H1 (cell line): ENCODE results near the gene SCN1B. TPM values are rescaled to one million over a fixed set of nuclear protein-coding genes. Genes with fewer than 3 reads are reported as not detected.

Experiments used
- CTCF ChIA-PET: fragments of 300-600 bp; sonication (Branson Sonifier 250); formaldehyde crosslinking; loops from one replicate; lab custom pipeline; 2021; ENCODE audit not compliant: partially characterized antibody; lab: Charles Lee
- POLR2A ChIA-PET: fragments of 300-600 bp; sonication (Branson Sonifier 250); formaldehyde crosslinking; loops from one replicate; lab custom pipeline; 2021; ENCODE audit warnings: inconsistent platforms; ENCODE audit not compliant: partially characterized antibody; lab: Charles Lee
- DNase-seq, 2 experiments: peaks; one replicate each; pipeline versions ENCODE4 v3.0.0 to v3.0.0-alpha.2; 2010 to 2022; ENCODE audit warnings: low spot score in 2 of 2, low read depth in 1 of 2, mixed read lengths in 1 of 2
- FAIRE-seq: peaks from 2 replicates; lab custom pipeline; 2011; peaks lifted over from hg19 to GRCh38; lab: Jason Lieb, UNC
- H2AFZ ChIP-seq: 2 replicates; pipeline ENCODE4 v1.8.1; 2012; ENCODE audit warnings: low read length, inconsistent platforms
- H2AK5ac ChIP-seq: 2 replicates; pipeline ENCODE4 v1.6.1; 2013; ENCODE audit warnings: low read depth, low read length
- H2BK120ac ChIP-seq: replicated peaks from 2 replicates; pipeline ENCODE3; 2013; ENCODE audit warnings: low read depth, low read length, inconsistent platforms
- H2BK12ac ChIP-seq: 2 replicates; pipeline ENCODE4 v1.6.1; 2013; ENCODE audit warnings: low read depth, low read length
- H2BK15ac ChIP-seq: 2 replicates; pipeline ENCODE4 v1.6.1; 2013; ENCODE audit warnings: low read length
- H2BK20ac ChIP-seq: 2 replicates; pipeline ENCODE4 v1.6.1; 2013; ENCODE audit warnings: low read length
- H2BK5ac ChIP-seq: 2 replicates; pipeline ENCODE4 v1.6.1; 2013; ENCODE audit warnings: low read depth, low read length
- H3K14ac ChIP-seq: 2 replicates; pipeline ENCODE4 v1.6.1; 2013; ENCODE audit warnings: inconsistent platforms; ENCODE audit not compliant: insufficient read length
- H3K18ac ChIP-seq: 2 replicates; pipeline ENCODE4 v1.6.1; 2013; ENCODE audit warnings: low read length; ENCODE audit errors: extremely low read depth
- H3K23ac ChIP-seq: 2 replicates; pipeline ENCODE4 v1.6.1; 2013; ENCODE audit warnings: inconsistent platforms; ENCODE audit not compliant: insufficient read length
- H3K23me2 ChIP-seq: 2 replicates; pipeline ENCODE4 v1.6.1; 2013; ENCODE audit warnings: low read depth, low read length
- H3K27ac ChIP-seq: 2 replicates; pipeline ENCODE4 v1.6.1; 2011; ENCODE audit warnings: low read depth, low read length, inconsistent platforms
- H3K27me3 ChIP-seq, 4 experiments: replicated peaks in 1 of 4; 1 replicate in 1 of 4; 2 replicates in 3 of 4; pipeline versions ENCODE4 v1.6.1 to v1.8.1; 2011 to 2013; ENCODE audit warnings: low read length in 3 of 4, mild to moderate bottlenecking in 3 of 4, inconsistent platforms in 2 of 4, mixed read lengths in 2 of 4, moderate library complexity in 1 of 4; ENCODE audit not compliant: control insufficient read depth in 3 of 4, insufficient read depth in 3 of 4; ENCODE audit errors: extremely low read depth in 1 of 4
- H3K36me3 ChIP-seq, 4 experiments: 2 replicates each; pipeline versions ENCODE4 v1.6.1 to v1.8.1; 2011 to 2013; ENCODE audit warnings: mild to moderate bottlenecking in 4 of 4, low read length in 3 of 4, moderate library complexity in 2 of 4, control low read depth in 1 of 4, inconsistent platforms in 1 of 4; ENCODE audit not compliant: insufficient read depth in 4 of 4, control insufficient read depth in 2 of 4
- H3K4ac ChIP-seq: replicated peaks from 2 replicates; pipeline ENCODE3; 2013; ENCODE audit warnings: low read length, low read depth, mixed read lengths, inconsistent platforms; ENCODE audit not compliant: insufficient read length
- H3K4me1 ChIP-seq, 4 experiments: replicated peaks in 1 of 4; 1 replicate in 1 of 4; 2 replicates in 3 of 4; pipeline versions ENCODE4 v1.6.1 to v1.8.1; 2011 to 2013; ENCODE audit warnings: low read length in 3 of 4, inconsistent platforms in 2 of 4, mixed read lengths in 1 of 4; ENCODE audit not compliant: insufficient read depth in 4 of 4, control insufficient read depth in 3 of 4
- H3K4me2 ChIP-seq, 2 experiments: 2 replicates each; pipeline versions ENCODE4 v1.6.1 to v1.8.1; 2011 to 2013; ENCODE audit warnings: low read depth in 2 of 2, low read length in 2 of 2, control low read depth in 1 of 2, inconsistent platforms in 1 of 2, mild to moderate bottlenecking in 1 of 2; ENCODE audit not compliant: insufficient read depth in 1 of 2
- H3K4me3 ChIP-seq, 4 experiments: fragments of 200-600, 300-600 bp in 1 of 4; sonication (generic), shearing (Covaris generic), sonication (Bioruptor Twin) in 1 of 4; 2 replicates each; pipeline versions ENCODE4 v1.5.1 to v1.8.1; 2011 to 2016; ENCODE audit warnings: low read length in 4 of 4, low read depth in 3 of 4, control low read depth in 2 of 4, inconsistent platforms in 2 of 4, mild to moderate bottlenecking in 2 of 4, mixed read lengths in 1 of 4, moderate library complexity in 1 of 4; ENCODE audit not compliant: insufficient read depth in 2 of 4; ENCODE audit errors: extremely low read depth in 1 of 4
- H3K56ac ChIP-seq: replicated peaks from 2 replicates; pipeline ENCODE3; 2013; ENCODE audit warnings: low read depth, mild to moderate bottlenecking, mixed read lengths, low read length, inconsistent platforms; ENCODE audit not compliant: insufficient read length
- H3K79me1 ChIP-seq: 2 replicates; pipeline ENCODE4 v1.6.1; 2013; ENCODE audit warnings: low read depth, low read length, control low read depth
- H3K79me2 ChIP-seq, 2 experiments: 2 replicates each; pipeline versions ENCODE4 v1.6.1 to v1.8.1; 2012 to 2013; ENCODE audit warnings: low read length in 2 of 2, mild to moderate bottlenecking in 2 of 2, inconsistent platforms in 1 of 2; ENCODE audit not compliant: insufficient read depth in 2 of 2, control insufficient read depth in 1 of 2
- H3K9ac ChIP-seq, 4 experiments: replicated peaks in 1 of 4; 1 replicate in 1 of 4; 2 replicates in 3 of 4; pipeline versions ENCODE4 v1.6.1 to v1.8.1; 2011 to 2013; ENCODE audit warnings: low read depth in 3 of 4, low read length in 3 of 4, control low read depth in 2 of 4, mild to moderate bottlenecking in 2 of 4, moderate library complexity in 2 of 4, inconsistent platforms in 1 of 4; ENCODE audit errors: extremely low read depth in 1 of 4
- H3K9me3 ChIP-seq, 2 experiments: 2 replicates each; pipeline versions ENCODE4 v1.6.1 to v1.8.1; 2012 to 2013; ENCODE audit warnings: mild to moderate bottlenecking in 2 of 2, moderate library complexity in 2 of 2, control low read depth in 1 of 2, inconsistent platforms in 1 of 2, low read depth in 1 of 2, low read length in 1 of 2, mixed read lengths in 1 of 2; ENCODE audit not compliant: insufficient read depth in 2 of 2
- H4K20me1 ChIP-seq, 2 experiments: replicated peaks in 1 of 2; 2 replicates each; pipeline versions ENCODE3 to v1.8.1; 2011 to 2013; ENCODE audit warnings: inconsistent platforms in 2 of 2, low read length in 2 of 2, mild to moderate bottlenecking in 1 of 2; ENCODE audit not compliant: insufficient read depth in 2 of 2, control insufficient read depth in 1 of 2
- H4K5ac ChIP-seq: 2 replicates; pipeline ENCODE4 v1.6.1; 2013; ENCODE audit warnings: low read length, low read depth, mixed read lengths, inconsistent platforms; ENCODE audit not compliant: insufficient read length
- H4K8ac ChIP-seq: 2 replicates; pipeline ENCODE4 v1.8.0; 2013; ENCODE audit warnings: mild to moderate bottlenecking, moderate library complexity, low read length, inconsistent platforms; ENCODE audit not compliant: insufficient read depth; ENCODE audit errors: extremely low read depth
- H4K91ac ChIP-seq: replicated peaks from 2 replicates; pipeline ENCODE3; 2013; ENCODE audit warnings: low read length, mixed read lengths, inconsistent platforms; ENCODE audit not compliant: insufficient read length
- CBX8 ChIP-seq: fragments of 300-800, 300-1000 bp; sonication (generic); IDR thresholded peaks from 2 replicates; pipeline ENCODE4 v1.7.1; 2016; ENCODE audit warnings: low read depth, low read length, borderline replicate concordance
- WGBS, 2 experiments: shearing (Covaris generic) in 1 of 2; methylation state at CpG; one replicate each; pipeline versions ENCODE4 v1.1.6 to v1.1.7; 2013 to 2015; ENCODE audit warnings: low lambda C conversion rate in 2 of 2, mixed read lengths in 2 of 2, inconsistent platforms in 1 of 2, low coverage in 1 of 2, missing lambda C conversion rate in 1 of 2; ENCODE audit not compliant: insufficient replicate concordance in 2 of 2, insufficient coverage in 1 of 2, insufficient read length in 1 of 2; ENCODE audit errors: extremely low coverage in 1 of 2, missing lambda C conversion rate in 1 of 2; 5-methylcytosine and 5-hydroxymethylcytosine counted together
- polyA plus RNA-seq, 7 experiments: library from polyadenylated mRNA; depleted of rRNA in 3 of 7; stranded (reverse) in 5 of 7; unstranded in 2 of 7; fragments of >200 nt in 5 of 7; fragments of 200-250 nt in 2 of 7; gene quantifications; 1 replicate in 5 of 7; 2 replicates in 1 of 7; 4 replicates in 1 of 7; pipeline versions ENCODE4 v1.2.1 to v1.2.3, GENCODE V29; 2011 to 2013; ENCODE audit warnings: missing spikeins in 2 of 7, mixed read lengths in 2 of 7
- total RNA-seq: library from RNA; stranded (reverse); fragmentation: NEBNext Ultra II Directional; extraction: Animal tissue kit (Norgen Biotek cat#: 25700); gene quantifications from 2 replicates; pipeline ENCODE4 v1.2.1, GENCODE V29; 2021

SCN1B gene
- total and polyA plus RNA-seq, 2 of the 8 experiments (the other 6 are each of a cell fraction or from before 2014, with no cell fraction given): 3.1 to 3.5 TPM

DNA sequence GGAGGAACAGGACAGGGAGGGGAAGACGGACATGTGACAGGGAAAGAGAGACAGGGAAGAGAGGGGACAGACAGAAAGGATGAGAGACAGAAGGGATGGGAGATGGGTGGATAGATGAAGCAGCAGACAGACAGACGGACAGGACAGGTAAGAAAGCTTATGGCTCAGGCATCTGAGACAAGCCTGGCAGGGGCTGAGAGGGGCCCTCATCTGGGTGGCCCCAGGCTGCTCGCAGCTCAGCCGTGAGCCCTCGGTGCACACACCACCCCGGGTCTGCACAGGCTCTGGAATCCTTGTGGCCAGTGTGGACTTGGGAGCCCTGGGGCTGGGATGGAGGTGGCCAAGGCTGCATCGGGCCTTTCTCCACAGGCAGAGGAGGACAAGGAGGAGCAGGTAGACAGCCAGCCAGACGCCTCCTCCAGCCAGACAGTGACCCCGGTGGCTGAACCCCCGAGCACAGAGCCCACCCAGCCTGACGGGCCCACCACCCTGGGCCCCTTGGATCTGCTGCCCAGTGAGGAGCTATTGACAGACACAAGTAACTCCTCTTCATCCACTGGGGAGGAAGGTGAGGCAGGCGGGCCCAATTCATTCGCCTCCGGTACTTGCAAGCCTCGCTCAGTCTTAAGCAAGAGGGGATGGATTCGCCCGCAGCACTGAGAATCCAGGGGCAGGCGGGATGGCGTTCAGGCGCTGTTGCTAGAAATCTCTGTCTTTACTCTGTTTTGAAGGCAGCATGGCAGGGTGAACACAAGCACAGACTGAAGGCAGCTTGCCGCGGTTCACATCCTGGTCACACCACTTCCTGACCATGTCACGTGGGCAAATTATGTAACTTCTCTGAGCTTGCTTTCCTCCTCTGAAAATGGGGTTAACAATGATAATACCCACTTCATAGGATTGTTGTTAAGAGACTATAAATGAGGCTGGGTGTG is 16.2 kb upstream of the SCN1B start:
- Histone ChIP-seq H3K18ac (no peak overlapping the region), H3K9ac (no peak overlapping the region), H2BK5ac (no peak overlapping the region; the same call in 1 of the 2 replicates), H3K4ac (no peak overlapping the region), H2AK5ac (no peak overlapping the region), H3K14ac (no peak overlapping the region), H3K27me3 (no peaks in the 10 kb centered on the region; a peak in 1 of 7 replicates), H3K23me2 (no peaks in the 10 kb centered on the region), H3K4me3 (no peak overlapping the region), H2BK15ac (no peak overlapping the region), H3K36me3 (peaks cover 48 to 81% (median 72%) of the 10 kb centered on the region in 4 experiments), H3K9me3 (no peaks in the 10 kb centered on the region), H3K4me1 (no peaks in the 10 kb centered on the region), H4K5ac (no peak overlapping the region), H2BK120ac (no peak overlapping the region), H4K8ac (no peak overlapping the region), H3K56ac (no peak overlapping the region), H2BK20ac (0 out of 2 replicates have a peak overlapping the region, but pooled peaks have one; percentile 32), H3K79me1 (no peaks in the 10 kb centered on the region; the same call in 1 of the 2 replicates), H4K20me1 (peaks cover 5 to 21% of the 10 kb centered on the region in 2 experiments), H3K27ac (no peak overlapping the region), H2BK12ac (no peak overlapping the region), H3K23ac (no peak overlapping the region), H2AFZ (no peak overlapping the region), H4K91ac (no peak overlapping the region), H3K4me2 (no peak overlapping the region), H3K79me2 (no peaks in the 10 kb centered on the region)
- FAIRE-seq (no peak), DNase-seq (no peak)
- ChIA-PET POLR2A (interaction anchor here (0.6 to 24.8 kb wide), 3 partner anchors 6 to 461 kb away, joined by 3 to 366 read pairs (median 366); partner anchors contain the start of genes GRAMD1A and SCN1B), CTCF (interaction anchor here (1.0 to 12.2 kb wide), 11 partner anchors 8 to 176 kb away, joined by 3 to 174 read pairs (median 4); partner anchors contain the start of genes LGI4 and ZNF30)
- 96% methylated on average over 23 of the region's 23 CpGs; no CpG with 5 or more reads in 1 of the 2 experiments for WGBS, 2 experiments
- no peak for TF ChIP-seq CBX8
